ENCODE data around the gene TTC28.
"Not testable (repeated sequence)": the region's sequence is repeated elsewhere in the genome, so short reads cannot be mapped to it uniquely, and the experiment has no call there.

The TTC28 gene

GRCh38 chr22:28679611-28680287 is at the start of gene TTC28:
TTC28 (minus strand) TSS chr22:28679840; CDS start chr22:28679723, 117 bp downstream.
- peak; percentile 5 to 44 for DNase-seq

- DNase-seq, result no peak
Measured at GRCh38 chr22:28728621-28729313, 49.1 kb upstream of the TTC28 start.

- no peak for DNase-seq
Measured at GRCh38 chr22:28728002-28728401, 48.4 kb upstream of the TTC28 start.

GRCh38 chr22:28718044-28718443 is 38.4 kb upstream of the TTC28 start:
- DNase-seq, result no peak

- DNase-seq, result no peak
Measured at GRCh38 chr22:28716686-28717085, 37.0 kb upstream of the TTC28 start.

GRCh38 chr22:28715611-28716010 is 36.0 kb upstream of the TTC28 start:
- no peak for DNase-seq

GRCh38 chr22:28714043-28714628 is 34.5 kb upstream of the TTC28 start:
- DNase-seq, result no peak

GRCh38 chr22:28711820-28712777 is 32.5 kb upstream of the TTC28 start:
- no peak for DNase-seq

GRCh38 chr22:28711341-28711740 is 31.7 kb upstream of the TTC28 start:
- no peak for DNase-seq

- no peak for DNase-seq
Measured at GRCh38 chr22:28710576-28711191, 31.0 kb upstream of the TTC28 start.

- DNase-seq, result no peak
Measured at GRCh38 chr22:28710107-28710506, 30.5 kb upstream of the TTC28 start.

GRCh38 chr22:28706845-28707244 is 27.2 kb upstream of the TTC28 start:
- DNase-seq, result no peak

GRCh38 chr22:28703436-28703835 is 23.8 kb upstream of the TTC28 start:
- no peak for DNase-seq

- DNase-seq, result no peak
Measured at GRCh38 chr22:28702891-28703290, 23.3 kb upstream of the TTC28 start.

- not testable (repeated sequence) for DNase-seq
Measured at GRCh38 chr22:28693041-28693760, 13.6 kb upstream of the TTC28 start.

GRCh38 chr22:28689796-28690195 is 10.2 kb upstream of the TTC28 start:
- not testable (repeated sequence) for DNase-seq

- DNase-seq, result not testable (repeated sequence)
Measured at GRCh38 chr22:28682966-28683365, 3.3 kb upstream of the TTC28 start.

- DNase-seq, result not testable (repeated sequence)
Measured at GRCh38 chr22:28680813-28681490, 1.3 kb upstream of the TTC28 start.

GRCh38 chr22:28678778-28679610 is 646 bp downstream of the TTC28 start:
- DNase-seq, result not testable (repeated sequence)

- not testable (repeated sequence) for DNase-seq
Measured at GRCh38 chr22:28678170-28678569, 1.5 kb downstream of the TTC28 start.

Data from bone marrow (tissue), 2 donors.